Measurements from ENCODE around the gene DNM1L.

Gene DNM1L

GRCh38 chr12:32756476-32757066, 77.5 kb downstream of the DNM1L start:
- no peak for DNase-seq (ENCODE audit: low read depth)

GRCh38 chr12:32757157-32757556, 78.1 kb downstream of the DNM1L start:
- DNase-seq (ENCODE audit: low read depth), result no peak

- no peak for DNase-seq (ENCODE audit: low read depth)
Measured at GRCh38 chr12:32761716-32762115, 82.6 kb downstream of the DNM1L start.

- no peak for DNase-seq (ENCODE audit: low read depth)
Measured at GRCh38 chr12:32765906-32766305, 86.8 kb downstream of the DNM1L start.

- DNase-seq (ENCODE audit: low read depth), result no peak
Measured at GRCh38 chr12:32768518-32768917, 89.4 kb downstream of the DNM1L start.

- no peak for DNase-seq (ENCODE audit: low read depth)
Measured at GRCh38 chr12:32770141-32770540, 91.0 kb downstream of the DNM1L start.

- no peak for DNase-seq (ENCODE audit: low read depth)
Measured at GRCh38 chr12:32773691-32774090, 94.6 kb downstream of the DNM1L start.

GRCh38 chr12:32776258-32776657, 97.2 kb downstream of the DNM1L start:
- DNase-seq (ENCODE audit: low read depth), result no peak

- no peak for DNase-seq (ENCODE audit: low read depth)
Measured at GRCh38 chr12:32777159-32777558, 98.1 kb downstream of the DNM1L start.

GRCh38 chr12:32777691-32778175, 98.6 kb downstream of the DNM1L start:
- DNase-seq (ENCODE audit: low read depth), result no peak

- DNase-seq (ENCODE audit: low read depth), result no peak
Measured at GRCh38 chr12:32780071-32780470, 101.0 kb downstream of the DNM1L start.

- DNase-seq (ENCODE audit: low read depth), result no peak
Measured at GRCh38 chr12:32783029-32783428, 103.9 kb downstream of the DNM1L start.

GRCh38 chr12:32785557-32785956, 106.5 kb downstream of the DNM1L start:
- no peak for DNase-seq (ENCODE audit: low read depth)

- no peak for DNase-seq (ENCODE audit: low read depth)
Measured at GRCh38 chr12:32788405-32788804, 109.3 kb downstream of the DNM1L start.

- no peak for DNase-seq (ENCODE audit: low read depth)
Measured at GRCh38 chr12:32789446-32789845, 110.3 kb downstream of the DNM1L start.

- no peak for DNase-seq (ENCODE audit: low read depth)
Measured at GRCh38 chr12:32789916-32790315, 110.8 kb downstream of the DNM1L start.

GRCh38 chr12:32794281-32794680, 115.2 kb downstream of the DNM1L start:
- no peak for DNase-seq (ENCODE audit: low read depth)

Measured in GM04503 (cell line).